Measurements from ENCODE around the gene SERINC3.

The SERINC3 gene

DNA sequence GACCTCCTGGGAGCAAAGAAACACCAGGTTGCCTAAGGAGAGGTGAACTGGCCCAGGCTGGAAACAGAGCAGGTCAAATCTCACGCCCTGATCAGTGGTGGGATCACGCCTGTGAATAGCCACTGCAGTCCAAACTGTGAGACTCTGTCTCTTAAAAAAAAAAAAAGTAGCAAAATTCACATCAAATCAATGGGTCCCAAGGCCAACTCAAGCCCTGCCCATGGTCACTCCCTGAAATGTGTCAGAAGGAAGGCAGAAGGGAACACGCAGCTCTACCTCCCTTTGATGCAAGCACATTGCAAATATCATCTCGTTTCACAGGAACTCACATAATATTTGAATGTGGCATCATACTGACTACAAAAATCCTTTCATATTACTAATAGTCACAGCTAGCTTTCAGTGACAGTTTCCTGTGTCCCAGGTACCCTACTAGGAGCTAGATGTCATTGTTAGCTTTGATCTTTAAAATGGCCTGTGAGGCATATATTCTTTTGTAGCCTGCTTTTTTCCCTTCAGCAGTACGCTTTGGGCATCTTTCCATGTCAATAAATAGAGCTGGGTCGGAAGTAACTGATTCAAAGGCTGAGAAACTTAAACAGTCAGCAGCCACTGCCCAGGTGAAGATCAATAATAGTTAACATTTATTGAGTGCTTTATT, 60.6 kb downstream of the SERINC3 start:
- DNase-seq: no peak

DNA sequence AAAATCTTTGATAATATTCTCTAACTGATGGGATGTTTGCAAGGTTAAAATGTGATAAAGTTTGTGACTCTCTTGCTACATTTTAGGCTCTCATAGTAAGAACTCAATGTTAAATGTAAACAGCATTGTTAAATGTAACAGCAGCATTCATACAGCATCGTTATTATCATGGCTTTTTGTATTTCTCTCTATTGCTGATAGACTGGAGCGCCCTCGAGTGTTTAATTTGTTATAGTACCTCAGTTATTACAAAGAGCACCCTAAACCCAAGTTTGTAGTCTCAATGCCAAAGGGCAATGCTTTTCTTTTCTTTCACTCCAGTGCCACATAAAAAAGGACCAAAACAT, 61.1 kb downstream of the SERINC3 start:
- DNase-seq: peak; percentile 84

DNA sequence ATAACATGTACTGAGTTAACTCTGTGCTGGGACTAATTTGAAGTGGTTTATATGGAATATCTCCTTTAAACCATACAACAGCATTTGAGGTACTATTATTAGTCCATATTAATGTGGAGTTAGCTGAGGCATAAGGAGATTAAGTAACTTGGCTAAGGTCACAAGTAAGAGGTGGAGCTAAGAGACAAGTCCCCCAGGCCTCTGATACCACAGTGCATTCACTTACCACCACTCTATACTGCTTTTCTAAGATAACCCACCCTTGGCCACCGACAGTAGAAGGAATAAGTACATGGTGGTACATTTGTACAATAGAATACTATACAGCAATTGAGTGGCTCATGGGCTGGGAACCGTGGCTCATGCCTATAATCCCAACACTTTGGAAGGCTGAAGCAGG, 62.6 kb downstream of the SERINC3 start:
- DNase-seq: peak; percentile 82

DNA sequence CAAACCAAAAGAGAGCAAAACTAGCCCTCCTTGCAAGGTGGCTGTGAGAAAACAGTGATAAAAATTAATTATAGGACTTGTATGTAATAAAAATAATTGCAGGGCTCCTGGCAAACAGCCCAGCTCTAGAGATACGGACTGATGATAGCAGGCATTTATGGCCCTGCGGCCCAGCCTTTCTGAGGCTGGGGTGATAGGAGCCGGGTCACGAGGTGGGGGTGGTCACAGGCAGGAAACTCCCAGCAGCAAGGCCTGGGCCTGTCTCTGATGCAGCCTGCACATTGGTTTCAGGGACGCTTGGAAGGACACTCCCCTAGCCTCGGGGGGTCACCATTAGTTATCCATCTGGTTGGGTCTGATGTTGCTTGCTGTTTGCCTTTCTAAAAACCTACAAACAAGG, 64.9 kb downstream of the SERINC3 start:
- peak; percentile 94 for DNase-seq

DNA sequence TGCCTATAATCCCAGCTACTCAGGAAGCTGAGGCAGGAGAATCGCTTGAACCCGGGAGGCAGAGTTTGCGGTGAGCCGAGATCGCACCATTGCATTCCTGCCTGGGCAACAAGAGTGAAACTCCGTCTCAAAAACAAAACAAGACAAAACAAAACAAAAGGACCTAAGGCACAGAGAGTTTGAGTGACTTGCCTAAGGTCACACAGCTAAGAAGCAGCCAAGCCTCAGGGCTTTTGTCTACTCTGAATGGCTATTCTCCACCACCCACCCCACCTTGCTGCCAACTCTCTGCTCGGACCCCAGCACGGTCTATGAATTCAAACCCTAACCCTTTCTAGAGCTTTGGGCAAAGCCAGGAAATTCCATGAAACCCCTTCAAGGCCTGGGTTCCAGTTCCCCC, 65.3 kb downstream of the SERINC3 start:
- no peak for DNase-seq

DNA sequence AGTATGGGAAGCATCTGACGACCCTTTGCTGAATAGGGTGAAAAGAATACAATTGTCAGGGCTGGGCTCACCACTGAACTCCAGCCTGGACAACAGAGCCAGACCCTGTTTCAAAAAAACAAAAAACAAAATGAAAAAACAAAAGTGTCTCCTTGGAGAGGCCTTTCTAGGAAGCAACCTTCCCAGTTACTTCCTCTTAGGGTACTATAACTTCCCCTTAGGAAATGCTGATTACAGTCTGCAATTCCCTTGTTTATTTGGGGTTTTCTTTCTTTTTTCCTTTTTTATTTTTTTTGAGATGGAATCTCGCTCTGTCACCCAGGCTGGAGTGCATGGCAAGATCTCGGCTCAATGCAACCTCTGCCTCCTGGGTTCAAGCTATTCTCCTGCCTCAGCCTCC, 66.7 kb downstream of the SERINC3 start:
- no peak for DNase-seq

DNA sequence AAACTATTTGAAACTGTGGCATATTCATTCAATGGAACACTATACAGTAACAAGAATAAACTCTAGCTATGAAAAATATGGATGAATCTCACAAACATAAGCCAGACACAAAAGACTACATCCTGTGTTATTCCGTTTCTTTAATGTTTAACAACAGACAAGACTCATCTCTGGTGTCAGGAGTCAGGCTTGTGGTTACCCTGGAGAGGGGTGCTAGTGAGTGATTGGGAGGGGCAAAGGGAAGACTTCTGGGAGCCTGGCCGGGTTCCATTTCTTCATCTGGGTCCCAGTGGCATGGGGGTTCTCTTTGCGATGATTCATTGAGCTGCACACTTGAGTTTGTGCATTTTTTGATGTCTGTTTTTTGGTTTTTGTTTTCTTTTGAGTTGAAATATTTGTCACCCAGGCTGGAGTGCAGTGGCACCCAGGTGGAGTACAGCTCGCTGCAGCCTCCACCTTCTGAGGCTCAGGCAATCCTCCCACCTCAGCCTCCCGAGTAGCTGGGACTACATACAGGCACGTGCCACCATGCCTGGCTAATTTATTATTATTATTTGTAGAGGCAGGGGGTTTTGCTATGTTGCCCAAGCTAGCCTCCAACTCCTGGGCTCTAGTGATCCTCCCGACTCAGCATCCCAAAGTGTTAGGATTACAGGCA, 67.4 kb downstream of the SERINC3 start:
- no peak for DNase-seq

DNA sequence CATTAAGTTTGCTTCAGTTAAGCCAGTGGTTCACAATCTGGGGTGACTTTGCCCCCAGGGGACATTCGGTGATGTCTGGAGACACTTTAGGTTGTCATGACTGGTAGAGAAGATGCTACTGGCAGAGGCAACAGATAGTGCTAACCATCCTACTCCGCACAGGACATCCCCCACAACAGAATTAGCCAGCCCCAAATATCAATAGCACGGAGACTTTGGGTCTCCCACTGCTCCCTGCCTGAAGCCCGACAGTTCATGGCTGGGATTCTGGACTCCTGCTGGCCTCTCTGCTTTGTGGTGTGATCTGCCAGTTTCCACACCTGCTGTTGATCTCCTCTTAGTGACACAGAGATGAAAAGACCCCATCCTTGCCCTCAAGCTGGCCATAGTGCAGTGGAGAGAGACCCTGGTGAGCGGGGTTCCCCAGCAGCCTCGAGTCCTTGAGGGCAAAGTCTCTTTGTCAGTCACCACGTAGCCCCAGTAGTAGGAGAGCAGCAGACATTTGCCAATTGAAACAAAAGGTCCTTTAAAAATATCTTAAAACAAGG, 70.9 kb downstream of the SERINC3 start:
- DNase-seq: no peak

DNA sequence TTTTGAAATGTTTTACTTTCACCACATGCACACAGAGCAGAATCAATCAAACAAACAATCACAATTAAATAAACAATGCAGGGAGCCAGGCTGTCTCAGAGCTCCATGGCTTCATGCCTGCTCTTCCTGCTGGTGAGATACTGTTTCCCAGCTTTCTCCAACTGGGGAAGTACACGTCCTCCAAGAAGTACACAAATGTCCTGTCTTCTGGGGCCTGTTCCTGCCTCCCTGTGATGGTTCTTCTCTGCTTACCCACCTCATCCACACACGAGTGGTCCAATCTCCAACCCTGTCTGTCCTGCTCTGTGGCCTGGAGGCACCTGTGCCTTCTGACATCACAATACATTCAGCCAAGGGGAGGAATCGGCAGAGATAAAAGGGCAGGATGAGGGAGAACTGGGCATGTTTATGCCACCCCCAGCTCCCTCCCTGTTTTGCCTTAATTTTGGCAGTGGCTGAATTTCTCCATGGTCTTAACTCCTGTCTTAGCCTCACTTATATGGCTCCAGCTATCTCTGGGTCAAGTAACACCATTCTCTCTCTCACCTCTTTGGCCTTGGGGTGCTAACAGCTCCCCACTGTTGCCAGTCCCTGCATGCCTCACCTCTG, 71.5 kb downstream of the SERINC3 start:
- DNase-seq: no peak

DNA sequence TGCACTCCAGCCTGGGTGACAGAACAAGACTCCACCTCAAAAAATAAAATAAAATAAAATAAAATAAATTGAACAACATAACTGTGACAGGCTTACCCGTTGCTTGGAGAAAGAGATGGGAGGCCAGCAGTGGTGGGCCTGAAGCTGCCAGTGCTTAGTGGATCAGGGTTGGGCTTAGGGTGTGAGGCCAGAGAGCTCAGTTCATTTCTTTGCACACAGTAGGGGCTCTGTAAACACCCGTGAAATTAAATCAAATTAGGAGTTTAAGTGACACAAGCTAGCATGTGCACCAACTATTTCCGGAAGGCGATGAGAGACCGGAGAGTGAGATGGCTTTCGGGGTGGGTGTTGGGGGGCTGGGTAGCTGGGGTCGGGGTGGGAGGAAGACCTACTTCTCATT, 72.0 kb downstream of the SERINC3 start:
- no peak for DNase-seq

DNA sequence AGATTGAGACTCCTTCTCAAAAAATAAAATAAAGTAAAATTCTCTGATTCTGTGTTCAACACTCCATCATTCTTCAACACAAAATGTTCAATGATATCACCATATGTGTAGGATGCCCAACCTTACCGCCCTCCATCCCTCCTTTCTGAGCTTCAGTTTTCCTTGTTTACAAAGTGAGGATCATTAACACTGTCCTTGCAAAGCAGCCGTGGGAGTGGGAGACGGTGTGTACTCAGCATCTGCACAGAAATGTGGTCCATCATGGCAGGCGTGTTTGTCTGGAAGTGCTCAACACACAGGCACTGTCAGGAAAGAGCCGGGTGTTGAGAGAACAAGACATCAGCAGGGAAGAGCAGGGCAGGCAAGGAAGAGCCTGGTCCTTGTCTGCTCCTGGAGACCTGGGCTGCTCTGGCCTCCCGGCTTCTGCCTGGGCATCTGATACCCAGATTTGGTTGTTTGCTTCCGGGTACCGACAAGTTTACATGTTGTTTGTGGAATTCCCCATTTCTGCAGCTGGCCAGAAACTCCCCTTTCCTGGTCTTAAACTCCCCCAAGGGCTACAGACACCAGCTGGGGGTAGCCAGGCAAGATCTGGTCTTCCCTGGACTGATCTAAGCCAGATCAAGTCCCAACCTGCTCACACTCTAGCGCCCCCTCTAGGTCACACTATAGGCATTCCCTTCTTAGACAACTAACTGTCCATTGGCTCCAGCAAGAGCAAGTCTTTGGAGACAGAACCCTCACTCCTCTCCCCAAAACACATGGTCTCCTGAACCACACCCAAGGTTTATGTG, 72.9 kb downstream of the SERINC3 start:
- DNase-seq: peak; percentile 67

DNA sequence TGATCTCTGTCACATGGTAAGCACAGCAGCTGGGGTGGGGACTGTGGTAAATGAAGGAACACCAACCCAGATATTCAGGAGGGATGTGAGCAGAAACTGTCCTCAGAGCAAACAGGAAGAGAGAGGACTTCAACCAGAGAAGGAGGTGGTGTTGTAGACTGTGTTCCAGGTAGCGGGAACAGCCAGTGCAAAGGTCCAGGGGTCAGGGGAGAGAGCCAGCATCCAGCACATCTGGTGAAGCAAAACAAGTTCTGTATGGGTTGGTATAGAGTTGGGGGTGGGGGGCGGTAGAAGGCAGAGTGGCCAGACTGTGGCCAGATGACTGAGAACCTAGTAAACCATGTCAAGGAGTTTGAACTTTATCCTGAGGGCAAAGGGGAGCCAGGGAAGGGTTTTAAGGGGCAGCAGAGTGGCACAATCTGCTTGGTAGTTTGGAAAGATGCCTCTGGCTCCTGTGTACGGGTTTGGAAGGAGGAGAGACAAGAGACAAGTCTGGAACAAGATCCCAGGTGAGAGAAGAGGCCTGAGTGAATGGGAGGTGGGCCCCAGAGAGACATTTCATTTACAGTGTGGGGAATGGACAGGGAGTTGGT, 73.9 kb downstream of the SERINC3 start:
- DNase-seq: no peak

Measured in hematopoietic multipotent progenitor cell treated with erythropoietin and hydrocortisone succinate and interleukin-3 and kit ligand, for 8 days (in vitro differentiated cells).